Panc1 (cell line): ENCODE measurements around the gene DHX34.

Source experiments
- CTCF ChIP-seq: fragments of 450-650 bp; IDR thresholded peaks from 2 replicates; pipeline ENCODE4 v1.5.1; 2017; ENCODE audit warnings: mild to moderate bottlenecking
- POLR2AphosphoS5 ChIP-seq: IDR thresholded peaks from 2 replicates; pipeline ENCODE4 v1.6.1; 2012; ENCODE audit warnings: mild to moderate bottlenecking, low read depth, low read length, moderate library complexity
- REST ChIP-seq, 2 experiments: IDR thresholded peaks; 2 replicates each; pipeline ENCODE4 v1.6.1; 2011 to 2012; ENCODE audit warnings: low read depth in 2 of 2, control low read depth in 1 of 2, low read length in 1 of 2, mild to moderate bottlenecking in 1 of 2, moderate library complexity in 1 of 2; ENCODE audit not compliant: insufficient read depth in 1 of 2

GRCh38 chr19:47405197-47405550 is 56.1 kb downstream of the DHX34 start:
- TF ChIP-seq CTCF (no peak), REST (IDR thresholded peaks at IDR 0.05; ENCODE audit: insufficient read depth in 1 of 2, low read depth in 2 of 2, low read length in 1 of 2) (no peak), POLR2AphosphoS5 (no peak)
